HepG2 (cell line): Measurements from ENCODE around the gene CAMKMT. TPM values are rescaled to one million over a fixed set of nuclear protein-coding genes. Genes with fewer than 3 reads are reported as not detected.
A peak's percentile ranks its signal among the peaks of the same experiment; 100 is the strongest.

Experiments used
- ATAC-seq: fragments of 200-7000 bp; cut with Tn5 transposase; 3 replicates; pipeline ENCODE4 v1.9.1; 2020; ENCODE audit warnings: mild to moderate bottlenecking, moderate library complexity
- BruUV-seq: library from RNA; stranded (reverse); fragments of 400-500 nt; replicated peaks from 2 replicates; lab custom pipeline; 2021; lab: Mats Ljungman, UMichigan
- CTCF ChIA-PET: fragments of 300-600 bp; formaldehyde crosslinking; extraction: SDS; loops from one replicate; lab custom pipeline; 2021; ENCODE audit warnings: low total read pairs, inconsistent platforms, low intra/inter-chr PET ratio; lab: Yijun Ruan, JAX
- POLR2A ChIA-PET: fragments of 350-600 bp; sonication (Branson Sonifier 250); formaldehyde crosslinking; loops from one replicate; lab custom pipeline; 2020; ENCODE audit warnings: antibody characterized with exemption, inconsistent platforms; lab: Yijun Ruan, JAX
- DNase-seq: peaks from one replicate; pipeline ENCODE4 v3.0.0-alpha.2; 2015; ENCODE audit warnings: low spot score
- FAIRE-seq: peaks from 3 replicates; lab custom pipeline; 2011; peaks lifted over from hg19 to GRCh38; lab: Jason Lieb, UNC
- H2AFZ ChIP-seq: one replicate; pipeline ENCODE4 v1.6.1; 2011; ENCODE audit warnings: low read length, inconsistent platforms
- H3K27ac ChIP-seq: fragments of 300-600 bp; 3 replicates; pipeline ENCODE4 v1.8.0; 2011; ENCODE audit warnings: mixed run types, mild to moderate bottlenecking, mixed read lengths, low read length, inconsistent platforms; ENCODE audit not compliant: insufficient read depth; ENCODE audit errors: extremely low read length
- H3K27me3 ChIP-seq, 2 experiments: fragments of 200-600 bp in 1 of 2; 2 replicates in 1 of 2; 3 replicates in 1 of 2; pipeline versions ENCODE4 v1.6.0 to v1.8.0; 2011; ENCODE audit warnings: low read length in 2 of 2, mild to moderate bottlenecking in 2 of 2, moderate library complexity in 2 of 2, inconsistent platforms in 1 of 2; ENCODE audit not compliant: insufficient read depth in 2 of 2, control insufficient read depth in 1 of 2
- H3K36me3 ChIP-seq, 2 experiments: fragments of 200-600 bp in 1 of 2; replicated peaks in 1 of 2; 2 replicates in 1 of 2; 3 replicates in 1 of 2; pipeline versions ENCODE4 v1.5.1 to v1.8.0; 2011; ENCODE audit warnings: low read length in 2 of 2, inconsistent platforms in 1 of 2; ENCODE audit not compliant: insufficient read depth in 2 of 2, control insufficient read depth in 1 of 2
- H3K4me1 ChIP-seq: 2 replicates; pipeline ENCODE4 v1.5.1; 2012; ENCODE audit warnings: low read length, inconsistent platforms; ENCODE audit not compliant: insufficient read depth
- H3K4me2 ChIP-seq: 2 replicates; pipeline ENCODE4 v1.6.0; 2011; ENCODE audit warnings: low read depth, low read length, inconsistent platforms
- H3K4me3 ChIP-seq, 3 experiments: fragments of 200-600 bp in 1 of 3; sonication (generic), shearing (Covaris generic) in 1 of 3; replicated peaks in 1 of 3; 2 replicates each; pipeline ENCODE4 v1.5.1; 2011 to 2016; ENCODE audit warnings: low read length in 3 of 3, inconsistent platforms in 2 of 3, low read depth in 2 of 3, mild to moderate bottlenecking in 2 of 3, control low read depth in 1 of 3, mixed read lengths in 1 of 3; ENCODE audit not compliant: insufficient read depth in 1 of 3
- H3K79me2 ChIP-seq: one replicate; pipeline ENCODE4 v1.6.1; 2011; ENCODE audit warnings: low read length, inconsistent platforms; ENCODE audit not compliant: insufficient read depth
- H3K9ac ChIP-seq: 2 replicates; pipeline ENCODE4 v1.6.0; 2011; ENCODE audit warnings: mild to moderate bottlenecking, low read depth, low read length, inconsistent platforms; ENCODE audit not compliant: insufficient read depth
- H3K9me3 ChIP-seq: 2 replicates; pipeline ENCODE4 v1.5.1; 2012; ENCODE audit warnings: mild to moderate bottlenecking, low read length
- H4K20me1 ChIP-seq: 2 replicates; pipeline ENCODE4 v1.6.0; 2011; ENCODE audit warnings: inconsistent platforms, mild to moderate bottlenecking, low read length, moderate library complexity; ENCODE audit not compliant: insufficient read depth
- FUBP1 ChIP-seq: sonication (generic); formaldehyde crosslinking; IDR thresholded peaks from 2 replicates; pipeline ENCODE4 v1.5.1; 2020; ENCODE audit warnings: missing genetic modification reagents, mild to moderate bottlenecking, borderline replicate concordance
- MAFF ChIP-seq: IDR thresholded peaks from 2 replicates; pipeline ENCODE4 v1.6.1; 2011; ENCODE audit warnings: low read depth, low read length, improper control_type of control experiment
- MAFK ChIP-seq, 2 experiments: IDR thresholded peaks in 1 of 2; conservative IDR thresholded peaks in 1 of 2; 2 replicates each; pipeline ENCODE4 v1.6.1; 2011; ENCODE audit warnings: improper control_type of control experiment in 2 of 2, low read length in 2 of 2
- U2AF1 ChIP-seq: fragments of 200-400 bp; formaldehyde crosslinking; optimal IDR thresholded peaks from 2 replicates; pipeline ENCODE3; 2017; ENCODE audit warnings: mild to moderate bottlenecking, low read depth, low read length
- WGBS: methylation state at CpG from one replicate; pipeline ENCODE4 v1.1.6; 2017; ENCODE audit warnings: low lambda C conversion rate; 5-methylcytosine and 5-hydroxymethylcytosine counted together
- in situ Hi-C: cut with HindIII; loops from 2 replicates; pipeline ENCODE4 v1.10.0; 2017; ENCODE audit warnings: low pct_unique_long_range_greater_than_20kb; ENCODE audit not compliant: extremely low pct_ligation_motif_present
- intact Hi-C: fragments of 100-400 bp; cut with micrococcal nuclease; formaldehyde crosslinking; loops from one replicate; pipeline ENCODE4 v1.10.0; 2022; ENCODE audit not compliant: unreplicated experiment
- polyA plus RNA-seq, 8 experiments: library from polyadenylated mRNA; depleted of rRNA in 3 of 8; stranded (reverse) in 7 of 8; unstranded in 1 of 8; fragments of >200 nt; fragmentation: Illumina TruSeq in 4 of 8; extraction: Trizol in 4 of 8; gene quantifications; 2 replicates each; pipeline versions ENCODE4 v1.2.1 to v1.2.3, GENCODE V29; 2011 to 2016; ENCODE audit warnings: low read depth in 4 of 8, missing spikeins in 1 of 8, mixed read lengths in 1 of 8; ENCODE audit not compliant: insufficient read depth in 1 of 8
- total RNA-seq, 5 experiments: library from RNA; depleted of rRNA; stranded (reverse); fragments of >200 nt; fragmentation: Illumina TruSeq; extraction: Trizol; gene quantifications; 2 replicates each; pipeline ENCODE4 v1.2.3, GENCODE V29; 2016; ENCODE audit warnings: low read depth in 1 of 5

Gene CAMKMT
- total and polyA plus RNA-seq, 2 of the 13 experiments (the other 11 are each of a cell fraction or from before 2014, with no cell fraction given) = 6.9 to 20.8 TPM

GRCh38 chr2:44687686-44688455 is 326.1 kb downstream of the CAMKMT start:
- Histone ChIP-seq H3K4me2 (no peak overlapping the region), H3K4me3 (no peak overlapping the region), H3K36me3 (no peaks in the 10 kb centered on the region), H2AFZ (no peak overlapping the region), H4K20me1 (no peaks in the 10 kb centered on the region), H3K9me3 (no peaks in the 10 kb centered on the region), H3K27ac (no peak overlapping the region), H3K4me1 (no peaks in the 10 kb centered on the region), H3K9ac (no peak overlapping the region), H3K27me3 (no peaks in the 10 kb centered on the region), H3K79me2 (no peaks in the 10 kb centered on the region)
- ChIA-PET POLR2A (no interaction called here), CTCF (no interaction called here)
- in situ Hi-C loops (no loop called here), intact Hi-C loops (no loop called here)
- FAIRE-seq = no peak
- no peak for DNase-seq
- no TSS peak for BruUV-seq
- 80% methylated on average over 5 of the region's 5 CpGs for WGBS
- ATAC-seq = no peak
- no peak for TF ChIP-seq U2AF1

GRCh38 chr2:44688456-44689124 is 326.8 kb downstream of the CAMKMT start:
- WGBS = 83% methylated on average over 2 of the region's 2 CpGs
- H3K9me3 ChIP-seq = no peaks in the 10 kb centered on the region
- TF ChIP-seq FUBP1 (CRISPR knock-in tag) (no peak), MAFK (conservative IDR thresholded peaks at IDR 0.05 in 1 of 2, IDR thresholded peaks at IDR 0.05 in 1 of 2; ENCODE audit: low read length in 2 of 2) (peak; percentile 74 to 79), MAFF (peak; percentile 66; the same call in 1 of the 2 replicates)
- DNase-seq (no peak), FAIRE-seq (no peak), ATAC-seq (no peak)
- H3K79me2 ChIP-seq = no peaks in the 10 kb centered on the region
- H4K20me1 ChIP-seq = no peaks in the 10 kb centered on the region
- no peaks in the 10 kb centered on the region for H3K4me1 ChIP-seq
- no peak overlapping the region for H3K27ac ChIP-seq
- ChIA-PET CTCF (no interaction called here), POLR2A (no interaction called here)
- H3K9ac ChIP-seq = no peak overlapping the region
- H3K4me2 ChIP-seq = no peak overlapping the region
- in situ Hi-C loops = no loop called here
- intact Hi-C loops = no loop called here
- BruUV-seq = no TSS peak
- H2AFZ ChIP-seq = no peak overlapping the region
- no peak overlapping the region for H3K4me3 ChIP-seq
- no peaks in the 10 kb centered on the region for H3K36me3 ChIP-seq
- no peaks in the 10 kb centered on the region for H3K27me3 ChIP-seq
